Measurements from ENCODE around the gene MAT2A. TPM values are rescaled to one million over a fixed set of nuclear protein-coding genes. Genes with fewer than 3 reads are reported as not detected.

The MAT2A gene
- total RNA-seq, 4 donors from 2014 or later: 66.2 to 185 (median 142) TPM

DNA sequence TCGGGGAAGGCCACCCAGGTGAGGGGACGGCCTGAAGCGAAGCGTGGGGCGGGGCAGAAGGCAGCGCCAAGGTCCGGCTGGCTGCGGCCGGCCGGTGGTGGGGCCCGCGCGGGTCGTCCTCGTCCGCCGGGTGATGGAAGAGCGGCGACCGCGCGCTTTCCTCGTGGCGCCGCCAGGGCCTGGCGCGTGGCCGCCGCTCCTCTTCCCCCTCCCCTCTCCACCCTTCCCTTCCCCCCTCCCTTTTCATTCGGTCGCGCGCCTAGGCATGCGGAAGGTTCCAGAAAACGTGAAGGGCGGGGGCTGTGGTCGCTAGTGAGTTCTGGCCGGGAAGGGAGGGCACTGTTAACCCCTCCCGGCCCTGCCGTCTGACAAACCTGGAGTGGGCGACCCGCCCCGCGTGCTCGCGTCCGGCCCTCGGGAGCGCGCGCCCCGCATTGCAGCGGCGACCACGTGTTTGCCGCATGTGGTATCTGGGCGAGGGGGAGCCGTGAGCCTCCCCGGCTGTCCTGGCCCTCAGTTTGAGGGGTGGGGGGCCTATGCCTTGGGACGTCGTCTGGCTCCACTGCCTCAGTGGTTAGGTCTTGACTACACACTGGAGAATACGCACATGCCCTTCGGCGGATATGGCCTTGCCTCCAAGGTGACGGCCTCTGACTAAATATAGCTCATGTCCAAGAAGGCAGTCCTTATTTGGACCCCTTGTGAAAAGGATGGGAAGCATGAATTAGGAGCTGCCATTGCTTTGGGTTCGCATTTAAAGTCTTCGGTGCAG is 579 bp downstream of the MAT2A start:
- Histone ChIP-seq H3K9me3 (no peaks in the 10 kb centered on the region), H3K4me1 (peaks cover 17 to 61% (median 38%) of the 10 kb centered on the region in 4 donors), H3K4me3 (peak overlapping the region; percentile 56 to 94 (median 85)), H3K27me3 (no peaks in the 10 kb centered on the region), H3K36me3 (peaks cover 0 to 32% (median 19%) of the 10 kb centered on the region in 4 donors), H3K27ac (peak overlapping the region; percentile 95 to 99 (median 98))
- TF ChIP-seq POLR2AphosphoS5 (IDR thresholded peaks at IDR 0.05): peak; percentile 47 to 61 (median 55)
- no peak for TF ChIP-seq EP300 (IDR thresholded peaks at IDR 0.05; ENCODE audit: low read depth)
- in situ Hi-C loops (cut with MboI; ENCODE audit: low pct_ligation_motif_present in 1 of 4, low pct_unique_long_range_greater_than_20kb in 1 of 4, low sequenced_read_pairs in 3 of 4) (no loop called here), intact Hi-C loops (cut with DNase I; ENCODE audit: low total_unique reads) (loop anchor here (5.0 kb wide), 1 partner anchor 102 kb away; no protein-coding TSS in a partner anchor)
- DNase-seq: peak; percentile 71
- 0% methylated on average over 61 of the region's 67 CpGs; no CpG with 5 or more reads in 1 of the 2 donors for WGBS, 2 donors (ENCODE audit: low coverage in 1 of 2)

DNA sequence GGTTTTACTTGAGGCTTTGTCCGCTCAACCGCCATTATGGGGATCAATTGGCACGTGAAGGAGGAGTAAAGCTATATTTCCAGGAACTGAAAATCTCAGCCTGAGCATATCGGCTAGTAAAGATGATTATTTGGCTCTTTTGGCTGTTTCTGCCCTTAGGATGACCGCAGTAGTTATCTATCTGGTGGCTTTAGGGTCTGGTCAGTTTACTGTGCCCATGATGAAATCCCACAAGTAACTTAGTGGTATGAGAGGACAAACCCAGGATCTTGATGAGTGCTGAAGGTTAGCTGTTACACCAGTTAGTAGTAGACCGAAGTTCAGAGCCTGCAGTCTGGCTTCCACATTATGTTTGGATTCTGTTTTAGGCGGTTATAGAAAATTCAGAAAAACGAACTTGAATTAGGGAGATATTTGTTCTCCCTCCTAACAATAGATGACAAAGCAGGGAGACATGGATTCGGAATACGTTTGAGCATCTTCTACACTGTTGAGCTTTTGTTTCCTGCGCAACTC is 1.2 kb downstream of the MAT2A start:
- Histone ChIP-seq H3K36me3 (peaks cover 0 to 35% (median 21%) of the 10 kb centered on the region in 4 donors), H3K4me3 (peak overlapping the region; percentile 56 to 94 (median 85)), H3K27me3 (no peaks in the 10 kb centered on the region), H3K4me1 (peaks cover 17 to 58% (median 36%) of the 10 kb centered on the region in 4 donors), H3K9me3 (no peaks in the 10 kb centered on the region), H3K27ac (peak overlapping the region; percentile 95 to 99 (median 98))
- TF ChIP-seq POLR2AphosphoS5 (IDR thresholded peaks at IDR 0.05) (no peak), POLR2A (IDR thresholded peaks at IDR 0.05) (no peak), EP300 (IDR thresholded peaks at IDR 0.05; ENCODE audit: low read depth) (no peak)
- TF ChIP-seq, protein P1, sequence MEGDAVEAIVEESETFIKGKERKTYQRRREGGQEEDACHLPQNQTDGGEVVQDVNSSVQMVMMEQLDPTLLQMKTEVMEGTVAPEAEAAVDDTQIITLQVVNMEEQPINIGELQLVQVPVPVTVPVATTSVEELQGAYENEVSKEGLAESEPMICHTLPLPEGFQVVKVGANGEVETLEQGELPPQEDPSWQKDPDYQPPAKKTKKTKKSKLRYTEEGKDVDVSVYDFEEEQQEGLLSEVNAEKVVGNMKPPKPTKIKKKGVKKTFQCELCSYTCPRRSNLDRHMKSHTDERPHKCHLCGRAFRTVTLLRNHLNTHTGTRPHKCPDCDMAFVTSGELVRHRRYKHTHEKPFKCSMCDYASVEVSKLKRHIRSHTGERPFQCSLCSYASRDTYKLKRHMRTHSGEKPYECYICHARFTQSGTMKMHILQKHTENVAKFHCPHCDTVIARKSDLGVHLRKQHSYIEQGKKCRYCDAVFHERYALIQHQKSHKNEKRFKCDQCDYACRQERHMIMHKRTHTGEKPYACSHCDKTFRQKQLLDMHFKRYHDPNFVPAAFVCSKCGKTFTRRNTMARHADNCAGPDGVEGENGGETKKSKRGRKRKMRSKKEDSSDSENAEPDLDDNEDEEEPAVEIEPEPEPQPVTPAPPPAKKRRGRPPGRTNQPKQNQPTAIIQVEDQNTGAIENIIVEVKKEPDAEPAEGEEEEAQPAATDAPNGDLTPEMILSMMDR (IDR thresholded peaks at IDR 0.05): no peak
- intact Hi-C loops (cut with DNase I; ENCODE audit: low total_unique reads) (no loop called here), in situ Hi-C loops (cut with MboI; ENCODE audit: low pct_ligation_motif_present in 1 of 4, low pct_unique_long_range_greater_than_20kb in 1 of 4, low sequenced_read_pairs in 3 of 4) (no loop called here)
- no peak for DNase-seq
- 0 to 8% methylated on average over 6 to 11 of the region's 11 CpGs for WGBS, 2 donors (ENCODE audit: low coverage in 1 of 2)

DNA sequence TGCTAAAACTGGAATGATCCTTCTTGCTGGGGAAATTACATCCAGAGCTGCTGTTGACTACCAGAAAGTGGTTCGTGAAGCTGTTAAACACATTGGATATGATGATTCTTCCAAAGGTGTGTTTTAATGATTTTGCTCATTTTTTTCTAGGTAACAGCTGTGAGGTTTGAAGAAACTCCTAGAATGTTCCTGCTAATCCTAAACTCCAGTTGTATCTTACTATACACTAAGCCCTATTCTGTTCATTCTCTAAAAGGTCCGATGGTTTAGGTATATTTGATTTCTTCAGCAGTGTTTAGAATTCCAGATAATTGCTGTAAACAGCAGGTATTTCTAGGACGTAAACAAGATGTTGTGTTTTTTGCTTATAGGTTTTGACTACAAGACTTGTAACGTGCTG is 2.3 kb downstream of the MAT2A start:
- H3K4me1 ChIP-seq: peaks cover 17 to 57% (median 36%) of the 10 kb centered on the region in 4 donors
- H3K4me3 ChIP-seq: peak overlapping the region in 3 of 4 donors; percentile 56 to 94 (median 87)
- H3K27ac ChIP-seq: peak overlapping the region; percentile 95 to 99 (median 98)
- peaks cover 0 to 44% (median 26%) of the 10 kb centered on the region in 4 donors for H3K36me3 ChIP-seq
- no peaks in the 10 kb centered on the region for H3K9me3 ChIP-seq
- in situ Hi-C loops (cut with MboI; ENCODE audit: low pct_ligation_motif_present in 1 of 4, low pct_unique_long_range_greater_than_20kb in 1 of 4, low sequenced_read_pairs in 3 of 4) (no loop called here), intact Hi-C loops (cut with DNase I; ENCODE audit: low total_unique reads) (no loop called here)
- TF ChIP-seq POLR2AphosphoS5 (IDR thresholded peaks at IDR 0.05) (no peak), EP300 (IDR thresholded peaks at IDR 0.05; ENCODE audit: low read depth) (no peak), POLR2A (IDR thresholded peaks at IDR 0.05) (no peak)
- TF ChIP-seq, protein P1 (IDR thresholded peaks at IDR 0.05): no peak
- DNase-seq: no peak
- 9 to 22% methylated on average over 4 of the region's 4 CpGs for WGBS, 2 donors (ENCODE audit: low coverage in 1 of 2)
- H3K27me3 ChIP-seq: no peaks in the 10 kb centered on the region

DNA sequence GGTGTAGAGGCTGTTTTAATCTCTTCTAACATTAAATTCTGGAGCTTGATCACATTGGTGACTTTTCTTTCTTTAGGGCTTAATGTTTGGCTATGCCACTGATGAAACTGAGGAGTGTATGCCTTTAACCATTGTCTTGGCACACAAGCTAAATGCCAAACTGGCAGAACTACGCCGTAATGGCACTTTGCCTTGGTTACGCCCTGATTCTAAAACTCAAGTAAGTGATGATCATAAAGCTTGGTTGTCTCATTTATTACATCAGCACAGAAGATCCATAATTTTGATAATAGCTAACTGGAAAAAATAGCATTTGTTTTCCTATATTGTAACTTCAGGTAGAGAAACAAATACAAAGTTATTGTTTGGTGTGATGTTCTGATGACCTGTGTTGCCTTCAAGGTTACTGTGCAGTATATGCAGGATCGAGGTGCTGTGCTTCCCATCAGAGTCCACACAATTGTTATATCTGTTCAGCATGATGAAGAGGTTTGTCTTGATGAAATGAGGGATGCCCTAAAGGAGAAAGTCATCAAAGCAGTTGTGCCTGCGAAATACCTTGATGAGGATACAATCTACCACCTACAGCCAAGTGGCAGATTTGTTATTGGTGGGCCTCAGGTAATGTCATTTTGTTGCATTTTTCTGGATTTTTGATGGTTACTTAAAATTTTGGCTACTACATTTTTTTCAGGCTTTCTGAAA is 2.9 kb downstream of the MAT2A start:
- intact Hi-C loops (cut with DNase I; ENCODE audit: low total_unique reads): no loop called here
- 38 to 46% methylated on average over 4 to 5 of the region's 5 CpGs for WGBS, 2 donors (ENCODE audit: low coverage in 1 of 2)
- DNase-seq: peak; percentile 59
- TF ChIP-seq POLR2A (IDR thresholded peaks at IDR 0.05) (no peak), EP300 (IDR thresholded peaks at IDR 0.05; ENCODE audit: low read depth) (no peak), POLR2AphosphoS5 (IDR thresholded peaks at IDR 0.05) (peak in 1 of 3 donors; percentile 46)
- TF ChIP-seq, protein P1 (IDR thresholded peaks at IDR 0.05): no peak
- Histone ChIP-seq H3K4me3 (peak overlapping the region in 3 of 4 donors; percentile 56 to 94 (median 87)), H3K9me3 (no peaks in the 10 kb centered on the region), H3K27ac (peak overlapping the region; percentile 95 to 99 (median 98)), H3K36me3 (peaks cover 0 to 46% (median 26%) of the 10 kb centered on the region in 4 donors), H3K4me1 (peaks cover 10 to 50% (median 33%) of the 10 kb centered on the region in 4 donors), H3K27me3 (no peaks in the 10 kb centered on the region)
- in situ Hi-C loops (cut with MboI; ENCODE audit: low pct_ligation_motif_present in 1 of 4, low pct_unique_long_range_greater_than_20kb in 1 of 4, low sequenced_read_pairs in 3 of 4): no loop called here
